ENCODE measurements around the gene TICRR.
A peak's percentile ranks its signal among the peaks of the same experiment; 100 is the strongest.

The TICRR gene

DNA sequence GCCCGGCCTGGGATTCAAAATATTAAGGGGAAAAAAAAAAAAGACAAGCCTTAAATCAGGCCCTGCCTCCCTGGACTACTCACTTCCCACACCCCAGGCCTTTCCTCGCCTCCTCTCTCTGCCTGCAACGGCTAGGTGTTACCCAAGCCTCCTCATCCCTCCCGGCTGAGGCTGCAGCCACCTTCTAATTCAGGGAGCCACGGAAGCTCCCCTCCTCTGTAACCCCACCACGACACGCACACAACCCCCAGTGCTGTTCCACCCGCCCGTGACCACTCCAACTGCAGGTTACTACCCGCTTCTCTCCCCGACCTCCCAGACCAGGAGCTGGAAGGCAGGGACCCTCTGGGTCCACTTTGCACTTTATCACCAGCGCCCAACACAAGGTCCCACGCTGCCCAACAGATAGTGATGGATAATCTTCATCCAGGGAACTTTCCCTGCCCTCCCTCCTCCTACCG is 79.1 kb downstream of the TICRR start:
- peak; percentile 86 for DNase-seq (ENCODE audit: low read depth)

DNA sequence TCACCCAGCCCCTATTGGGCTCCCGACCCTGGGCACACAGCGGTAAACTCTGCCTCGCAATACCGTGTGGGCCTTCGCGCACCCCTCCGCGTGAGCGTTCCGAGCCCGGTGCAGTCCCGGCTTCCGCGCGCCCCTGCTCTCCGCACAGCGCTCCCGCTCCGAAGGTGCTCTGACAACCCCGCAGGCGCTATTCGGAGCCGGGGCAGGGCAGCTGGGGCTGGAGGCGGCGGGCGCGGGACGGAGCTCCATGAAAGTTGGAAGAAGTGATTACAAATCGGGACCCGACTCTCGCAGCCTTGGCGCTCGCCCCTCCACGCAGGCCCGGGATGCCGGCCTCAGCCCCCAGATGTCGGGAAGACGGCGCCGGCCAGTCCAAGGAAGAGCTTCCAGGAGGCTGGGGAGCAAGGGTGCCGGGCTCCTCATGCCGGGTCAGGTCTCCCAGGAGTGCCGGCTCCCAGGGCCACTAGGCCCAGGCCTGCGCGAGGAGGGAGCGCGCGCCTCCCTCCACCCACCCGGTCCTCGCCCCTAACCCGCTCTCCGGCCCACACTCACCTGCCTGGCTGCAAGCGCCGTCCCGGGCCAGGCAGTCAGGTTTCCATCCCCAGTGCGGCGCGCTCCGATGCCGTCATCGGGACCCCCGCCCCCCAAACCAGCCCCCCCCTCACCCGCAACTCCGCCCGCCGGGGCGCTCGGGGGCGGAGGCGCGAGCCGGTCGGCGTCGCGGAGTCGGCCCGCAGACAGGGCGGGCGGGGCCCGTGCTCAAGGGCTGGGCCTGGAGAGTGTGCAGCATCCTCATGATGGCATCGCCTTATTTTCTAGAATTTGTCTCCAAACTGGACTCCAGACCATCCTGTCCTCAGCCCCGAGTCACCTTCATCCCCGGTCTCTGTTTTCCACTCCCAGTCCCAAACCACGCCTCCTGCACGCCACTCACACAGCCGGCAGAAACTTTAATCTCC is 79.9 kb downstream of the TICRR start, which contains the start of gene KIF7:
TSS of gene KIF7 (minus strand) at position 621 of the 959 bp plus-strand sequence. CDS start 2,537 bp downstream, outside the sequence.
- peak; percentile 65 for DNase-seq (ENCODE audit: low read depth)

DNA sequence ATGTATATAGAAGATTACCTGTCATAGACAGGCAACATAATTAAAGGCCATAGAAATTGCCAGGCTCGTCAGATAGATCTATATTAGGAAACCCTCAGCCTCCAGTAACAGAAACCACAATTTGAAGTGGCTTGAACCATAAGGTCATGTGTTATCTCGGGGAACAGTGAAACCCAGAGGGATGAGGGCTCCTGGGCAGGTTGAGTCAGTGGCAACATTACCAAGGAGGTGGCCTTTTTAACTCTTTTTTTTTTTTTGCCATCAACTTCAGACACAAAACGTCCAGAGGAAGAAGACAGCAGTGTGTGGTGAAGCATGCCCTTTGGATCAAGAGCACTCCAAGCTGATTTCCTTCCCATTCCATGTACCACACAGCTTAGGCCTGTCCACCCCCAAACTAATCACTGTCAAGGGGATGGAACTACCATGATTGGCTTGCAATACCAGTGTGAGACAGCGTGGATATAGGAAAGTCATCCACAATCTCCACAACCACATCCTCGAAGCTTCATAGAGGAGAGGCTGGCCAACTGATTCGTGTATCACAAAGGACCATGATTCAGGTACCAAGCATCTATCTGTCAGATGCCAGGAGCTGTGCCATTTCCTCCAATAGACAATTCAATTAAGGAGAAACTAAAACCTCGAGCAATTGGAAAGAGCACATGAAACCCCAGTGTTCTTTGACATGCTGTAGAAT is 81.0 kb downstream of the TICRR start:
- DNase-seq (ENCODE audit: low read depth) = peak; percentile 45

DNA sequence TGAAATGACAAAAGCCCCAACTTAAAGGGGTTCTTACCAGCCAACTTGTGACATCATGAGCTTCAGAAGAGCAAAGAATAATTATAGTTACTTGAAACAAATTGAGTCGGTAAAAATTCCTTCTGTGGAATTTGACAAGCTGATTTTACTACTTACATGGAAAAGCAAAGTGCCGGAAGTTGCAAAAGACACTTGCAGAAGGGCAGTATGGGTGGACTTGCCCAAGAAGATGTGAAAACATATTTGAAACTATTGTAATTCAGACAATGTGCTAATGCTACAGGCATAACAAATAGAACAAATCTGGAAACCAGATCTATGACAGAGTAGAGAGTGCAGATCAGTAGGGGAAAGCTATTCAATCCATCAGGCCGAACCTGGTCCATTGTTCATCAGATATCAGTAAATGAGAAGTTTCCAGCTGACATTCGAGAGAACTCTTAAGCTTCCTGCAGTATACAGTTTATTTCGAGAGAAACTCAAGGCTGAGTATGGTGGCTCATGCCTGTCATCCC is 82.5 kb downstream of the TICRR start:
- peak; percentile 31 for DNase-seq (ENCODE audit: low read depth)

DNA sequence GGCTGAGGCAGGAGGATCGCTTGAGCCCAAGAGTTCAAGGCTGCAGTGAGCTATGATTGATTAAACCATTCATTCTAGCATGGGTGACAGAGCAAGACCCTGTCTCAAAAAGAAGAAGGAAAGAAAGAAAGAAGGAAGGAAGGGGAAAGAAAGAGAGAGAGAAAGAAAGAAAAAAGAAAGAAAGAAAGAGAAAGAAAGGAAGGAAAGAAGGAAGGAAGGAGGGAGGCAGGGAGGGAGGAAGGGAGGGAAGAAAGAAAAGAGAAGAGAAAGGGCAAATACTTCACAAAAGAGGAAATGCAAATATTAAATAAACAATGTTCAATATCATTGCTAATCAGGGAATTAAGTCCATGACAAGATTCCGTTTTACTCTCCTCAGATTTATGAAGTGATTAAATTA is 84.0 kb downstream of the TICRR start:
- no peak for DNase-seq (ENCODE audit: low read depth)

DNA sequence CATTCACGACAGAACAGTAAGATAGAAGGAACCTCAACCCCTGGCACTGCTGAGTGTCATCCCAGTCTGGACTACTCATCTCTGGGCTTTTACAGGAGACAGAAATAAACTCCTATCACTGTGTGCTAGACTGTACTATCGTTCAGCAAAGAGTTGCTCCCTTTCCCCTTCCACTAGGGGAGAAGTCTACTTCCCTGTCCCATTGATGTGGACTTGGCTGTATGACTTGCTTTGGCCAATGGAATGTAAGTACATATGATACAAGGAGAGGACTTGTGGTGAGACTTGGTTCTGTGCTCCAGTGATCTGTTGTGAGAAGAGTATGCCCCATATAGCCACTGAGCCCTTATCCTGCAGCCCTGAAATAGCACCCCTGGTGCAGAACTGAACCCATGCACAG is 85.3 kb downstream of the TICRR start:
- DNase-seq (ENCODE audit: low read depth) = no peak

DNA sequence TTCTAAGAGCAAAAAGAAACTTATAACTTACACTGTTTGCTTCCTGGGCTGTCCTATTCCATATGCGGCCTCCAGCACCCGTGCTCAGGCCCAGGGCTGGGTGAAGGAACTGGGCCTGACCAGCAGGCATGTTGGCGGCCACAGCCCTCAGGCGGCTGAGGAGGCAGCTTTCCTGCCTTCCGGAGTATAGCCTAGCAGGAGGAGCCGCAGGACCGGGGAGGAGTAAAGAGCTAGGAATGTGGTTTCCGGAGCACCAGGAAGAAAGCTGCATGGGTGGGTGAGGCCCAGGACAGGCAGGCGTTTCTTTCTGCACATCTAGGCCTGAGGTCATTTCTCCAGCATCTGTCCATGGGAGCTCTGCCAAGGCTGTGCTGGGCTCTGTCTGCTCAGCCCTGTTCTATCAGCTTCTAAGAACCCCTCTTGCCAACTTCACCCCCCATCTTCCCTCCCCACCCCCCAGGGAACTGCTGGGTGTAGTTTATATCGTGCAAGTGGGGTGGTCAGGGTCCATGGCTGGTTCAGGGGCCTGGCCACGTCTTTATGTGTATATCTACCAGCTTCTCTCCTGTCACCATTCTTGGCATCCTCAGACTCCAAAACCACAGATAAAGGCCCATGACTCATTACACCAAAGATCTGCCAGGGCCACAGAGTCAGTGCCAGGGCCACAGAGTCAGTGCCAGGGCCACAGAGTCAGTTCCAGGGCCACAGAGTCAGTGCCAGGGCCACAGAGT is 87.8 kb downstream of the TICRR start:
- DNase-seq (ENCODE audit: low read depth) = peak; percentile 98

DNA sequence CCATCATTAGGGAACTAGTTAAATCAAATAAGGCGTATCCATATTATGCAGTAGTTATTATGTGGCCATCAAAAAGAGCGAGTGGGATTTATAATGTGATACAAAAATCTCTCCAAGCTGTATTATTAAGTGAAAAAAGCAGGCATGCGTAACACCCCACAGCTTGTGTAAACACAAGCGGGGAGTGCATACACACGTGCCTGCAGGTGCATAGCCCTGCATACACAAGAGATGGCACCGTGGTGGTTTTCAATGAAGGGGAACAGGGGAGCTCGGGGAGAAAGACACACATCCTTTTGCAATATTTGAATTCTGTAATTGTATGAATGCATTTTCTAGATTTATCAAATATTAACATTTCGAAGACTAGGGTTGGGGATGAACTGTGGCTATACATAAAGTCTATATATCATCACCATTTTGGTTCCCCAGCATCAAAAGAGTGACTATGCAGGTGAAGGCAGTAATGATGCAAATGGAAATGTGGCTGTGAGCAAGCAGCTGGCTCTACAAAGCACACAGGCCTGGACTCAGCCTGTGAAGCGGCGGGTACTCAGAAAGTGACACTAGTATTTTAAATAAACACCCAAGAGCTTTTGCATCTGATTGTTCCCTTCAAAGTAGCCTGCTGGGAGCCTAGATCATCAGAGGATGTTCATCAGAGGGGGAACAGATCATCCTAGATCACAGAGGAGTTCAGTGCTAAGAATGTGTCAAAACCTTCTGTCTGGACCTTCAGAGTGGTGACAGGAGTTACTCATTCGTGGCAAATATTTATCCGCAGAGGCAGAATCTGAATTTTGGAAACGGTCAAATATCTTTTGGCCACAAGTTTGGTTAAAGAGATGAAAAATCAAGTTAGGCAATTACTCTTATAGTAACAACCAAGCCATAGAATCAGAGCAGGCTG is 89.4 kb downstream of the TICRR start:
- peak; percentile 10 for DNase-seq (ENCODE audit: low read depth)

DNA sequence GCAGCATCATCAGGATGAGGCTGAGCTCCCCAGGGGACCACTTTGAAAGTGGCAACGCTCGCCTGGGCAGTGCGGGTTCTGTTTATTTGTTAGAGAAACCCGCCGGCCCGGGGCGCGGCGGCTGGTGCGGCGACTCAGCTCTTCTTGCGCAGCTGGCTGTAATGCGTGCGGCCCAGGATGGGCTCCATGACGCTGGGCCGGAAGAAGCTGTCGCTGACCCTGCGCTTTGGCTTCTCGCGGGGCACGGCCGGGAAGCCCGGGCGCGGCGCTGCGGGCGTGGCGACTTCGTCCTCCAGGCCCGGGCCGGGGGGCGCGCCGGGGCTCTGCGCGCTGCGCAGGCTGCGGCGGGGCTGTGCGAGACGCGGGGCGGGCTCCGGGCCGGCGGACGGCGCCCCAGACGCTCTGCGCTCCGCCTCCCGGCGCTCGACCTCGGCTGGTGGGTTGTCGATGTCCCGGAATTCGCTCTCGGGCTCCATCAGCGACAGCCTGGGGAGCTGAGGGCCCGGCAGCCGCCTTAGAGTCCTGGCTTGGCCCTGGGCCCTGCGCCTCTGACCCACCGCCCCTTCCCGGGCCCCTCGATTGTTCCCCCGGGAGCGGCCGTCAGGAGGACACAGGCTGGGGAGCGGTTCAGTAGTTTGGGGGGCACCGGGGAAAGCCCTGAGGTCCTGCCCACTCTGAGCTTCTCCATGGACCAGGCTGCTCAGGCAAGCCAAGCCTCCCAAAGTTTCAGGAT is 90.3 kb downstream of the TICRR start:
- DNase-seq (ENCODE audit: low read depth) = peak; percentile 72

DNA sequence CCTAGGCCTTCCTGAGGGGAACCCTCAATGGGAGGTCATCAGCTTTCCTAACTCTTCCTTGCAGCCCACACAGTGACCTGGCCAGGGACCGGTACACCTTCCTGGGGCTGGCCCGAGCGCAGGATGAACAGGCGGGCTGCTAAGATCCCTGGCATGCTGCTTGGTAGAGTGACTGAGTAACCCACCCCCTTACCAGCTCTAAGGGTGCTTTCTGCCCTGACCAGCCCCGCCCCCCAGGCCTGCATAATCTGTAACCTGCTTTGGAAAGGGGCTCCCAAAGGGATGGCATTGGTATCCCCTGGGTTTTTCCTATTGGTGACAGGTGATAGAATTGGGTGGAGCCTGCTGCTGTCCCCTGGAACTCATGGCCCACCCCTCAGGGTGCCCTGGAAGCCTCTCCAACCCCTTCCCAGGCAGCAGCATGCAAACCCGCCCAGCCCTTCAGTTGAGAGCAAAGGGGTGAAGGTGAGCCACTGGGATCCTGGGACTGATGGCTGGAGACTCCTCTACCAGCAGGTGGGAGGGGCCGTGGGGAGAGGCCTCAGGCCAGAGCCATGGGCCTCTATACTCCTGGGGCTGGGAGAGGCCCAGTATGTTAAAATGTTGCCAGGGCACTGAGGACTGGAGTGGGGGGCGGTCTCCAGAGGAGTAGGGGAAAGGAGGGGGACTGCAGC is 91.1 kb downstream of the TICRR start:
- DNase-seq (ENCODE audit: low read depth) = no peak

DNA sequence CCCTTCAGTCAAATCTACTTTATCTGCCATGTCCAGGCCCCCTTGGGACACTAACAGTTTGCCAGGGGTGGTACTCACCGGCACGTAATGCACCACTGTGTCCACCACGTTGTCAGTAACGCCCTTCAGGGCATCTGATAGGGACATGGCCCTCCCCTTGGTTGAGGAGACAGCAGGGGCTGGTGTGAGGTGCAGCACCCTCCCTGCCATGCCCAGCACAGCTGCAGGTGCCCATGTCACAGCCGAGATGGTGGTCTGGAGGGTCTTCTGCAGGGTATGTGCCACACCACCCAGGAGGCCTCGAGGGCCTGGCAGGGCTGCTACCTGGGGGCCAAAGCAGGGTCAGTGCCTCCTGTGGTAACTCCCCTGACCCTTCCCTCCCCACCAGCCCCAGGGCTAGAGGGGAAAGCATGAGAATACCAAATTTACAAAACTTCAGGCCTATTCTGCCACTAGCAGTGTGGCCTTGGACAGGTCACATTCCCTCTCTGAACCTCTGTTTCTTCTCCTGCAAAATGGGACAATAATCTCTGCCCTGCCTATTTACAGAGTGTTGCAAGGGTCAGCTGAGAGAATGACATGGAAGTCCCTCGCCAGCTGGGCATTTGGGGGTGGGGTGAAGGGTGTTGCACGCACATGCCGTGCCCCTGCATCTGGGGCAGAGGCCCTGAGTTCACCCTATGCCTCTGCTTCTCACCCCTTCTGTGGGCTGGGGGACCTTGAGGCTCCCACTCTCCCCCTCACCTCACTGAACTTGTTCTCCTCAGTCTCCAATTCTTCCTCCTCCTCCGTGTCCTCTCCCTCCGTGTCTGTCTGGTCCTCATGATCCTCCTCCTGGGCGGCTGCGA is 91.8 kb downstream of the TICRR start:
- DNase-seq (ENCODE audit: low read depth) = no peak

DNA sequence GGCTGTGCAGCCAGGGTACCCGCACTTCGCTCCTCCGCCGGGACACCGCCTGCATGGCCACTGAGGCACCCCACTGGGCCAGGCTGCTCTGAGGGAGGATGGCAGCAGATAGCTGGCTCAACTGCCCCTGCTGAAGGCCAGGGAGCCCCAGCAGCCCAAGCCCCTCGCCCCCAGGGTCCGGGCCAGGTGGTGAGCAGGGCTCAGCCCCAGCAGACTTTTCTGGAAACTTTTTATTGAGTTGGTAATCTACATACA is 92.4 kb downstream of the TICRR start:
- no peak for DNase-seq (ENCODE audit: low read depth)

DNA sequence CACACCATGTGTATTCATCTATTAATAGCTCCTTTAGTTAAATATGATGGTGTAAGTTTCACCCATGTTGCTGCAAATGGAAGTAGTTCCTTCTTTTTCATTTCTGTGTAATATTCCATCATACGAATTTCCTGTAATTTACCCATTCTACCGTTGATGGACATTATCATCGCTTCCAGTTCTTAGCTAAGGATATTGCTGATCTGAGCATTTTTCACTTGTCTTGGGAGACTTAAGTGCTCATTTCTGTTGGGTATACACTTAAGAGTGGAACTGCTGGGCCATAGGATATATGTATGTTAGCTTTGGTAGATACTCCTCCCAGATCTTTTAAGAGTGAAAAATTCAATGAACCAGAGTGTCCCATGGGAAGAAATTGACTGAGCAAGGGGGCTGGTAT is 92.9 kb downstream of the TICRR start:
- no peak for DNase-seq (ENCODE audit: low read depth)

DNA sequence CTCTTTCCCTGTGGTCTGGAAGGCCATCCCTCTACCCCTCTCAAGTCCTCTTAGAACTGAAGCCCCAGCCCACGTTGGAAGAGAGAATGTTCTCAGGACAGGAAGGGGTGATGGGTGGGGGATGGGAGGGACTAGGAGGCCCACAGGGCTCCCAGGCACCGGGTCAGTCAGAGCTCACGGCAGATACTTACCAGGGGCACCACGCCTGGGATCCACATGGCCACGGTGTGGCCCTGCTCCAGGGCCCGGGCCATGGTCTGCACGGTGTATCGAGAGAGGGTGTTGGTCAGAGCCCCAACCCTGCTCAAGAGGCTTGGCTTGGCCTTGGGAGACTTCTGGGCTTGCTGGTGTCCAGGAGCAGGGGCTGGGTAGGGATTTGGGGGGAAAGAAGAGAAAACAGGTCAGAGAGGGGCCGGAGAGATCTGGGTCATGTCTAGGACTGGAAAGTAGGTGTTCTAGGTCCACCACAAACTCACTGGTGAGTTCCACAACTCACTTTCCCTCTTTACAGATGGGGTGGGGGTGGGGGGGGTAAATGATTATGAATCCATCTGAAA is 94.1 kb downstream of the TICRR start:
- DNase-seq (ENCODE audit: low read depth) = no peak

DNA sequence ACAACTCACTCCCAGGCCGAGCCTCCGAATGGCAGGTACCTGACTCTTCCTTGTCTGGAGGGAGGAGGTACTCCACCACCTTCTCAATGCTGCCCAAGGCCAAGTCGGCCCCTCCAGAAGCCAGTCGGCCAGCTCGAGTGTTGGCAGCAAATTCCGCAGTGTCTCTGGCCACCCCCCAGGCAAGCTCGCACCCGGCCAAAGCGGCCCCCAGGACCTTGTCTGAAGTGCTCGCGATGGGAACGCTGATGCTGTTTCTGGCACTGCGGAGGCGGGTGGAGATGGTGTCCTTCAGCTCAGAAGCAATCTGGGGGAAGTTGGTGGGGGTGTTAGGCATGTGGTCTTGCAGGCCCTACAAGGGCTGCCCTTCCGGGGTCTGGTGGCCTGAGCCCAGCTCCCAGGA is 94.7 kb downstream of the TICRR start:
- no peak for DNase-seq (ENCODE audit: low read depth)

DNA sequence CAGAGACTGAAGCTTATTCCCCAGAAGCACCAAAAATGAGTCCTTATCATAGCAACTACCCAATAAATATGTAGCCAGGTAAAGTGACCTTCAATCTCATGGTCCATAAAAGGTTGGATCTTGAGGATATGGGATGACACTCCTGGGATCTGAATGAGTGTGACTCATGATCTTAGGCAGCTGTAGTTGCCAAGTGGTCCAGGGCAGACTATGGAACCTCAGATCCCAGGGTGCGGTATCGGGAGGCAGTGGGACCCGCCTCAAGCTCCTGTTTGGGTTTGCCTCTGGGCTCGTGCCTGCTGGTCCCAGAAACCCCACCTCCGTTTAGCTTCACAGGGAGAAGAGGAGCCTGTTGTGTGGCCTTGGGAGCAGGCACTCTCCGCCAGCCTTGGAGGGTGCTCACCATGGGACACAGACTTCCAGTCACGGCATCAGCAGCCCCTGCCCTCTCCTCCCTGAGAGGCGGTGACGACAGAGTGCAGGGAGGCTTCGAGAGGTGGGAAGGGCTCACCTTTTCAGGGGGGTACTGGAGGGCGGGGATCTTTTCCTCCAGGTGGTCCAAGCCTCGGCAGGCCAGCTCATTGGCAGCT is 95.8 kb downstream of the TICRR start:
- no peak for DNase-seq (ENCODE audit: low read depth)

DNA sequence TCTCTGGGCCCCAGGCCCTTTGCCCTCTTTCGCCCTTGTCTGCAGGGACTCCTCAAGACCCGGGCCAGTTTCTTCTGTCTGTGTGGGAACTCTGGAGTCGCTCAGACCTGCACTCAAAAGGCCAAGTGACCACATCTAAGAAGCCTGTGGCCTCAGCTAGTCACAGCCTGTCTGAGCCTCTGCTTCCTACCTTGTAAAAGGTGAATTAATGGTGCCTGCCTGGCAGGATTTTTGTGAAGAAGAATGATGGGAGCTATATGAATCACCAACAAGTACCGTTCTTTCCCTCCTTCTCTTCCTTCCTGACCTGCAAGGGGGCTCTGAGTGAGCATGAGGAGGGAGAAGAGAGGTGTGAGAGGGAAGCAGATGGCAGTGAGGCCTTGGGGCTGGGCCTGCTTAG is 96.4 kb downstream of the TICRR start:
- DNase-seq (ENCODE audit: low read depth) = no peak
